ENCODE data around the gene SIX1. TPM values are rescaled to one million over a fixed set of nuclear protein-coding genes. Genes with fewer than 3 reads are reported as not detected.

The SIX1 gene
- total RNA-seq, 4 donors from 2014 or later: 7.1 TPM; not detected in 3

GRCh38 chr14:60618241-60618640 lies 31.0 kb downstream of the SIX1 start:
- no peaks in the 10 kb centered on the region for H3K4me1 ChIP-seq
- H3K9me3 ChIP-seq: no peaks in the 10 kb centered on the region
- DNase-seq: no peak
- TF ChIP-seq POLR2A (IDR thresholded peaks at IDR 0.05): no peak
- H3K36me3 ChIP-seq: no peaks in the 10 kb centered on the region
- no peak overlapping the region for H3K4me3 ChIP-seq
- H3K27me3 ChIP-seq: no peaks in the 10 kb centered on the region
- intact Hi-C loops (cut with DNase I; ENCODE audit: low total_unique reads): no loop called here
- no peak overlapping the region for H3K27ac ChIP-seq

DNA sequence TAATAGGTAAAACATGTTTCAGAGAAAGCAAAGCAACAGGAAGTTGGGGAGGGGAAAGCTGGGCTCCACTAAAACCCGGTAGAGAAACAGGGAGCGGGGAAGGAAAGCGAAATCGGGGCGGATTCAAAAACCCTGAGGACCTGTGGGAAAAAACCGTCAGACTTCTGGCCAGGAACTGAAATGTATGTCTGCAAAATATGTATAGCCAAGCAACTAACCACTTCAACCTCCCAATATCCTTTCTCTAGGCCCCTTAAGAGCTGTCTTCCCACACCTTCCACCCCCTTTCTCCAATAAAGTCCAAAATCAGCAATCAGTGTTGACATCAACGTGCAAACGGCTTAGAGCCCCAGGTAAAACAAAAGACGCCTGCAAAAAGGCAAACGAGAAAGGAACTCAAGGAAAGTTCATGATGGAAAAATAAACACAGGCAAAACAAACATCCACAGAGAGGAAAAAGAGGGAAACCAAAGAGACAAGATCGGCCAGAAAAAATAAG lies 32.8 kb downstream of the SIX1 start:
- intact Hi-C loops (cut with DNase I; ENCODE audit: low total_unique reads): no loop called here
- H3K27me3 ChIP-seq: no peaks in the 10 kb centered on the region
- TF ChIP-seq POLR2A (IDR thresholded peaks at IDR 0.05): no peak
- TF ChIP-seq CTCF (IDR thresholded peaks at IDR 0.05): no peak
- H3K36me3 ChIP-seq: no peaks in the 10 kb centered on the region
- H3K4me1 ChIP-seq: no peaks in the 10 kb centered on the region
- no peak for DNase-seq
- H3K27ac ChIP-seq: no peak overlapping the region
- H3K4me3 ChIP-seq: no peak overlapping the region
- no peaks in the 10 kb centered on the region for H3K9me3 ChIP-seq

DNA sequence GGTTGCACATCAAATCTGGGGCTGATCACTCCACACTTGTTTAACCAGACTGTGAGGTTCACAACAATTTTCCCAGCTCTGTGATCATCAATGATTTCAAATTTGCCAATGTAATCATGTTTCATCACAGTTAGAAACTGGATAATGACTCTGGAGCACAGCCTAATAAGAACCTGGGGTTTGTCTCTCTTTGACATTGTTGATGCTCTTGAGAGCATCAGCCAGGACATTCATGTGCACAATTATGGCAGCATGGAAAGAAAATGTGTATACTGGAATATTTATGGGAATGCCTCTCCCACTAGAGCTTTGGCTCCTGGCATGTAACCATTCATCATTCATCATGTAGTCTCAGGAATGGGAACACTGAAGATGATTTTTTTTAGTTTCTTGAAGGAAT lies 47.0 kb downstream of the SIX1 start:
- H3K9me3 ChIP-seq: no peaks in the 10 kb centered on the region
- no peak for DNase-seq
- no peaks in the 10 kb centered on the region for H3K4me1 ChIP-seq
- H3K27ac ChIP-seq: no peak overlapping the region
- TF ChIP-seq POLR2A (IDR thresholded peaks at IDR 0.05): no peak
- TF ChIP-seq CTCF (IDR thresholded peaks at IDR 0.05): no peak
- H3K4me3 ChIP-seq: no peak overlapping the region
- H3K27me3 ChIP-seq: no peaks in the 10 kb centered on the region
- intact Hi-C loops (cut with DNase I; ENCODE audit: low total_unique reads): no loop called here
- no peaks in the 10 kb centered on the region for H3K36me3 ChIP-seq

DNA sequence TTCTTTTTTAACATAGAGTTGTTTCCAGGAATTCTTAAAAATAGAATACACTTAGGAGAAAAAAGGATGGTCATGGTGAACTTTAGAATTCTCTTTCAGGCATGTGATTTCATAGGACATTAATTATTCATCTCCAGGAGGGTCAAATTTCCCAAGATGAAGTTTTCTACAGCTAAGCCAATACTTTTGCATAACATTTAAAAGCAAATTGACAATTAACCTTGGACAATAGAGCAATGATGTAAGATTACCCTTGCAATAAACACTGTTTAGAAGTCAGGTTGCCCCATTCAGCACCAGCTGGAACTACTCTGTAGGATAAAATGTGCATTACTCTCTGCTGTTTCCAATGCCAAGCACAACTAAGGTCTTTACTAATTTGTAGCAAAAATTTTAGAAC lies 49.5 kb downstream of the SIX1 start:
- Histone ChIP-seq H3K27ac (no peak overlapping the region), H3K4me1 (no peaks in the 10 kb centered on the region), H3K4me3 (no peak overlapping the region), H3K27me3 (no peaks in the 10 kb centered on the region), H3K9me3 (no peaks in the 10 kb centered on the region), H3K36me3 (no peaks in the 10 kb centered on the region)
- no peak for DNase-seq
- no peak for TF ChIP-seq POLR2A (IDR thresholded peaks at IDR 0.05)
- intact Hi-C loops (cut with DNase I; ENCODE audit: low total_unique reads): no loop called here

- intact Hi-C loops (cut with DNase I; ENCODE audit: low total_unique reads): no loop called here
- no peaks in the 10 kb centered on the region for H3K4me1 ChIP-seq
- H3K27me3 ChIP-seq: no peaks in the 10 kb centered on the region
- H3K36me3 ChIP-seq: no peaks in the 10 kb centered on the region
- no peaks in the 10 kb centered on the region for H3K9me3 ChIP-seq
- no peak for DNase-seq
- H3K27ac ChIP-seq: no peak overlapping the region
- no peak overlapping the region for H3K4me3 ChIP-seq
- no peak for TF ChIP-seq CTCF (IDR thresholded peaks at IDR 0.05)
- no peak for TF ChIP-seq POLR2A (IDR thresholded peaks at IDR 0.05)
Observed at GRCh38 chr14:60596139-60596538, 53.1 kb downstream of the SIX1 start.

GRCh38 chr14:60594062-60594461 lies 55.2 kb downstream of the SIX1 start:
- intact Hi-C loops (cut with DNase I; ENCODE audit: low total_unique reads): no loop called here
- no peak for DNase-seq
- TF ChIP-seq POLR2A (IDR thresholded peaks at IDR 0.05): no peak
- no peak for TF ChIP-seq CTCF (IDR thresholded peaks at IDR 0.05)
- Histone ChIP-seq H3K27me3 (no peaks in the 10 kb centered on the region), H3K4me1 (no peaks in the 10 kb centered on the region), H3K9me3 (no peaks in the 10 kb centered on the region), H3K4me3 (no peak overlapping the region), H3K27ac (no peak overlapping the region), H3K36me3 (no peaks in the 10 kb centered on the region)

Other genes starting within 250 kb of the SIX1 start
- gene C14orf39, start 163.4 kb downstream of the SIX1 start, total RNA-seq: under 1 TPM in 2 of 4 donors, not detected in 2; 0.40 to 0.69 TPM
- not detected for gene SIX6, start 140.3 kb downstream of the SIX1 start, total RNA-seq
- 1 to 10 TPM in 3 of 4 donors, under 1 TPM in 1; 0.26 to 9.7 (median 3.5) TPM for gene SIX4, start 74.9 kb upstream of the SIX1 start, total RNA-seq
- 10 to 100 TPM in 3 of 4 donors, 1 to 10 TPM in 1; 4.4 to 69.7 (median 46.9) TPM for gene MNAT1, start 85.3 kb upstream of the SIX1 start, total RNA-seq